H9 (cell line): ENCODE data around the gene CEMIP. TPM values are rescaled to one million over a fixed set of nuclear protein-coding genes. Genes with fewer than 3 reads are reported as not detected.

Experiments
- DNase-seq: peaks from one replicate; pipeline ENCODE4 v3.0.0-alpha.2; 2017
- H2AFZ ChIP-seq: one replicate; pipeline ENCODE4 v1.6.1; 2013; ENCODE audit warnings: mild to moderate bottlenecking, low read length, control low read depth, moderate library complexity
- H2AK5ac ChIP-seq: 2 replicates; pipeline ENCODE4 v1.6.1; 2013; ENCODE audit warnings: low read length, control low read depth, mixed read lengths; ENCODE audit not compliant: insufficient read length
- H2BK120ac ChIP-seq: one replicate; pipeline ENCODE4 v1.6.1; 2013; ENCODE audit warnings: low read depth, mild to moderate bottlenecking, low read length, control low read depth, inconsistent platforms; ENCODE audit not compliant: poor library complexity, severe bottlenecking
- H2BK12ac ChIP-seq: 2 replicates; pipeline ENCODE4 v1.6.1; 2013; ENCODE audit warnings: low read length, control low read depth, mixed read lengths, low read depth; ENCODE audit not compliant: insufficient read length
- H2BK15ac ChIP-seq: 2 replicates; pipeline ENCODE4 v1.6.1; 2013; ENCODE audit warnings: low read depth, low read length, control low read depth
- H2BK20ac ChIP-seq: one replicate; pipeline ENCODE4 v1.6.1; 2013; ENCODE audit warnings: low read depth, mild to moderate bottlenecking, low read length, control low read depth, inconsistent platforms; ENCODE audit not compliant: poor library complexity, severe bottlenecking
- H2BK5ac ChIP-seq: 2 replicates; pipeline ENCODE4 v1.6.1; 2013; ENCODE audit warnings: low read length, control low read depth, mixed read lengths; ENCODE audit not compliant: insufficient read length
- H3K14ac ChIP-seq: 2 replicates; pipeline ENCODE4 v1.6.1; 2013; ENCODE audit warnings: low read length, control low read depth; ENCODE audit not compliant: insufficient read depth
- H3K18ac ChIP-seq: 2 replicates; pipeline ENCODE4 v1.6.1; 2013; ENCODE audit warnings: low read depth, mild to moderate bottlenecking, mixed read lengths, low read length, control low read depth; ENCODE audit not compliant: insufficient read length
- H3K23ac ChIP-seq: 2 replicates; pipeline ENCODE4 v1.6.1; 2013; ENCODE audit warnings: low read length, control low read depth, mixed read lengths, low read depth; ENCODE audit not compliant: insufficient read length
- H3K23me2 ChIP-seq: 2 replicates; pipeline ENCODE4 v1.6.1; 2013; ENCODE audit warnings: low read depth, mild to moderate bottlenecking, mixed read lengths, low read length, control low read depth; ENCODE audit not compliant: insufficient read length, poor library complexity, severe bottlenecking
- H3K27ac ChIP-seq: 2 replicates; pipeline ENCODE4 v1.5.1; 2013; ENCODE audit warnings: low read length, control low read depth, mixed read lengths, low read depth; ENCODE audit not compliant: insufficient read length
- H3K27me3 ChIP-seq: 2 replicates; pipeline ENCODE4 v1.6.1; 2013; ENCODE audit warnings: low read length, control low read depth, inconsistent platforms; ENCODE audit not compliant: insufficient read depth
- H3K4ac ChIP-seq: 2 replicates; pipeline ENCODE4 v1.6.1; 2013; ENCODE audit warnings: low read depth, mild to moderate bottlenecking, control low read depth, inconsistent platforms, low read length, moderate library complexity
- H3K4me1 ChIP-seq: 2 replicates; pipeline ENCODE4 v1.6.1; 2013; ENCODE audit warnings: low read length, control low read depth, inconsistent platforms; ENCODE audit not compliant: insufficient read depth
- H3K4me2 ChIP-seq: 2 replicates; pipeline ENCODE4 v1.6.1; 2013; ENCODE audit warnings: low read length, control low read depth, mixed read lengths; ENCODE audit not compliant: insufficient read length, insufficient read depth
- H3K56ac ChIP-seq: 2 replicates; pipeline ENCODE4 v1.6.1; 2013; ENCODE audit warnings: low read depth, mild to moderate bottlenecking, mixed read lengths, low read length, control low read depth; ENCODE audit not compliant: insufficient read length
- H3K79me1 ChIP-seq: 2 replicates; pipeline ENCODE4 v1.6.1; 2013; ENCODE audit warnings: low read depth, mild to moderate bottlenecking, moderate library complexity, low read length, control low read depth, inconsistent platforms; ENCODE audit not compliant: insufficient read depth, poor library complexity, severe bottlenecking
- H3K79me2 ChIP-seq: 2 replicates; pipeline ENCODE4 v1.6.1; 2013; ENCODE audit warnings: low read length, control low read depth, inconsistent platforms; ENCODE audit not compliant: insufficient read depth
- H3K9ac ChIP-seq: 2 replicates; pipeline ENCODE4 v1.6.1; 2013; ENCODE audit warnings: low read length, control low read depth, mixed read lengths; ENCODE audit not compliant: insufficient read length; ENCODE audit errors: extremely low read depth
- H3K9me3 ChIP-seq: one replicate; pipeline ENCODE4 v1.6.1; 2013; ENCODE audit warnings: low read depth, low read length, inconsistent platforms; ENCODE audit not compliant: control insufficient read depth
- H3T11ph ChIP-seq: one replicate; pipeline ENCODE4 v1.6.1; 2013; ENCODE audit warnings: mild to moderate bottlenecking, low read length, control low read depth, inconsistent platforms
- H4K20me1 ChIP-seq: one replicate; pipeline ENCODE4 v1.6.1; 2013; ENCODE audit not compliant: control insufficient read depth, insufficient read length, insufficient read depth
- H4K5ac ChIP-seq: 2 replicates; pipeline ENCODE4 v1.6.1; 2013; ENCODE audit warnings: low read depth, mild to moderate bottlenecking, mixed read lengths, low read length, control low read depth; ENCODE audit not compliant: insufficient read length
- H4K8ac ChIP-seq: replicated peaks from 2 replicates; pipeline ENCODE4 v1.6.1; 2013; ENCODE audit warnings: low read length, control low read depth, mixed read lengths, low read depth; ENCODE audit not compliant: insufficient read length
- H4K91ac ChIP-seq: 2 replicates; pipeline ENCODE4 v1.6.1; 2013; ENCODE audit warnings: low read depth, mild to moderate bottlenecking, moderate library complexity, mixed read lengths, low read length, control low read depth; ENCODE audit not compliant: insufficient read length
- H3K27ac Mint-ChIP-seq, 3 experiments: 2 replicates in 2 of 3; 3 replicates in 1 of 3; pipeline ENCODE4 v1.8.0; 2020 to 2021; ENCODE audit warnings: mixed read lengths in 3 of 3, mild to moderate bottlenecking in 1 of 3, moderate library complexity in 1 of 3
- H3K27me3 Mint-ChIP-seq: 2 replicates; pipeline ENCODE4 v1.8.0; 2021; ENCODE audit warnings: low read depth, mild to moderate bottlenecking, moderate library complexity, mixed read lengths
- H3K36me3 Mint-ChIP-seq, 3 experiments: 2 replicates in 2 of 3; 3 replicates in 1 of 3; pipeline ENCODE4 v1.8.0; 2020 to 2021; ENCODE audit warnings: low read depth in 3 of 3, mixed read lengths in 3 of 3; ENCODE audit not compliant: insufficient read depth in 1 of 3
- H3K4me1 Mint-ChIP-seq, 2 experiments: 2 replicates each; pipeline ENCODE4 v1.8.0; 2020; ENCODE audit warnings: mixed read lengths in 2 of 2
- H3K4me3 Mint-ChIP-seq, 2 experiments: 2 replicates in 1 of 2; 3 replicates in 1 of 2; pipeline ENCODE4 v1.8.0; 2020 to 2021; ENCODE audit warnings: mild to moderate bottlenecking in 2 of 2, mixed read lengths in 2 of 2, moderate library complexity in 1 of 2
- H3K9me3 Mint-ChIP-seq, 2 experiments: 2 replicates in 1 of 2; 3 replicates in 1 of 2; pipeline ENCODE4 v1.8.0; 2020; ENCODE audit warnings: mild to moderate bottlenecking in 2 of 2, mixed read lengths in 2 of 2, moderate library complexity in 1 of 2
- CTCF ChIP-seq: fragments of 200-600 bp; sonication (generic); conservative IDR thresholded peaks from 3 replicates; pipeline ENCODE4 v1.8.0; 2021; ENCODE audit warnings: antibody characterized with exemption, mild to moderate bottlenecking
- WGBS: extraction: QIAGEN DNeasy Blood & Tissue Kit; methylation state at CpG from one replicate; pipeline ENCODE4 v1.1.7; 2013; ENCODE audit warnings: missing lambda C conversion rate, low lambda C conversion rate, mixed read lengths; ENCODE audit not compliant: insufficient read length; ENCODE audit errors: extremely low coverage; 5-methylcytosine and 5-hydroxymethylcytosine counted together
- total RNA-seq: library from RNA; stranded (reverse); gene quantifications from 2 replicates; pipeline ENCODE4 v1.2.1, GENCODE V29; 2021

CEMIP gene
- total RNA-seq, 1 experiment from 2014 or later = 0.09 TPM

GRCh38 chr15:80823120-80823519 is 44.0 kb downstream of the CEMIP start:
- no peak for TF ChIP-seq CTCF
- H3K27ac Mint-ChIP-seq = no peak overlapping the region
- no peaks in the 10 kb centered on the region for H3K27me3 ChIP-seq
- no peak overlapping the region for H2BK120ac ChIP-seq
- H3K27me3 Mint-ChIP-seq = peaks cover 5% of the 10 kb centered on the region; the same call in 1 of the 2 replicates
- H2AK5ac ChIP-seq = no peak overlapping the region
- no peak overlapping the region for H4K5ac ChIP-seq
- H3K4me2 ChIP-seq = no peak overlapping the region
- peaks cover 15 to 20% of the 10 kb centered on the region in 2 experiments for H3K4me1 Mint-ChIP-seq
- H3K4me3 Mint-ChIP-seq = no peak overlapping the region; a peak in 1 of 5 replicates
- H3K18ac ChIP-seq = no peak overlapping the region
- no peak overlapping the region for H2BK20ac ChIP-seq
- no peaks in the 10 kb centered on the region for H3K23me2 ChIP-seq
- no peaks in the 10 kb centered on the region for H3K79me2 ChIP-seq
- H3K23ac ChIP-seq = no peak overlapping the region
- H2BK15ac ChIP-seq = no peak overlapping the region
- no peak overlapping the region for H4K91ac ChIP-seq
- peak; percentile 22 for DNase-seq
- no peak overlapping the region for H3K9ac ChIP-seq
- H3K56ac ChIP-seq = no peak overlapping the region
- no peaks in the 10 kb centered on the region for H4K20me1 ChIP-seq
- H2BK5ac ChIP-seq = no peak overlapping the region
- no CpG with 5 or more reads among the region's 6 CpGs for WGBS
- H3K4ac ChIP-seq = no peak overlapping the region
- no peak overlapping the region for H3K27ac ChIP-seq
- no peak overlapping the region for H4K8ac ChIP-seq
- no peak overlapping the region for H3K14ac ChIP-seq
- no peaks in the 10 kb centered on the region for H3K9me3 ChIP-seq
- no peak overlapping the region for H2AFZ ChIP-seq
- H3K4me1 ChIP-seq = peaks cover 10% of the 10 kb centered on the region
- H3T11ph ChIP-seq = no peak overlapping the region
- no peak overlapping the region for H2BK12ac ChIP-seq
- H3K9me3 Mint-ChIP-seq = no peaks in the 10 kb centered on the region
- H3K79me1 ChIP-seq = no peaks in the 10 kb centered on the region
- H3K36me3 Mint-ChIP-seq = no peaks in the 10 kb centered on the region; a peak in 1 of 7 replicates
